ENCODE results near the gene HAUS8. TPM values are rescaled to one million over a fixed set of nuclear protein-coding genes. Genes with fewer than 3 reads are reported as not detected.
"Not testable (repeated sequence)": the region's sequence is repeated elsewhere in the genome, so short reads cannot be mapped to it uniquely, and the experiment has no call there.

The HAUS8 gene
- polyA plus RNA-seq, 1 donor from 2014 or later = 3.6 TPM

- H4K20me1 ChIP-seq (ENCODE audit: insufficient read depth) = no peaks in the 10 kb centered on the region
- H3F3A ChIP-seq (ENCODE audit: insufficient read depth, low read length, poor library complexity, severe bottlenecking) = no peaks in the 10 kb centered on the region
- no peak overlapping the region for H3K4me3 ChIP-seq (ENCODE audit: low read length)
- no peaks in the 10 kb centered on the region for H3K36me3 ChIP-seq (ENCODE audit: insufficient read depth, low read length)
- TF ChIP-seq POLR2AphosphoS5 (IDR thresholded peaks at IDR 0.05) (no peak), REST (IDR thresholded peaks at IDR 0.05; ENCODE audit: borderline replicate concordance) (no peak), SMC3 (conservative IDR thresholded peaks at IDR 0.05; ENCODE audit: poor library complexity) (no peak), MXI1 (conservative IDR thresholded peaks at IDR 0.05; ENCODE audit: poor library complexity, severe bottlenecking) (no peak), CTCF (IDR thresholded peaks at IDR 0.05; ENCODE audit: poor library complexity, severe bottlenecking) (no peak), EZH2 (IDR thresholded peaks at IDR 0.05; ENCODE audit: borderline replicate concordance, insufficient read depth, low read length, poor library complexity, severe bottlenecking) (no peak), RAD21 (conservative IDR thresholded peaks at IDR 0.05) (no peak), EP300 (conservative IDR thresholded peaks at IDR 0.05; ENCODE audit: poor library complexity, severe bottlenecking) (no peak), TAF1 (IDR thresholded peaks at IDR 0.05; ENCODE audit: low read depth) (no peak)
- no peak overlapping the region for H3K4me2 ChIP-seq (ENCODE audit: low read length)
- H3K9me3 ChIP-seq (ENCODE audit: low read length) = peaks cover 11% of the 10 kb centered on the region
- no peaks in the 10 kb centered on the region for H3K9me2 ChIP-seq (ENCODE audit: insufficient read depth, low read length)
- H3K79me2 ChIP-seq (replicated peaks; ENCODE audit: insufficient read depth, low read length) = no peaks in the 10 kb centered on the region
- H3K9ac ChIP-seq (ENCODE audit: low read length) = no peak overlapping the region
- H3K27ac ChIP-seq (ENCODE audit: low read length) = no peak overlapping the region
- peaks cover 6% of the 10 kb centered on the region for H3K27me3 ChIP-seq (ENCODE audit: insufficient read depth, low read depth, low read length)
- no peak overlapping the region for H2AFZ ChIP-seq (ENCODE audit: low read depth, low read length)
These were observed 54.4 kb downstream of the HAUS8 start for GRCh38 chr19:17020823-17021222.

- Histone ChIP-seq H3K79me2 (replicated peaks; ENCODE audit: insufficient read depth, low read length) (no peaks in the 10 kb centered on the region), H3K4me3 (ENCODE audit: low read length) (no peak overlapping the region), H3K9me2 (ENCODE audit: insufficient read depth, low read length) (no peaks in the 10 kb centered on the region), H3F3A (ENCODE audit: insufficient read depth, low read length, poor library complexity, severe bottlenecking) (no peaks in the 10 kb centered on the region), H2AFZ (ENCODE audit: low read depth, low read length) (no peak overlapping the region), H3K27me3 (ENCODE audit: insufficient read depth, low read depth, low read length) (peaks cover 1% of the 10 kb centered on the region), H4K20me1 (ENCODE audit: insufficient read depth) (no peaks in the 10 kb centered on the region), H3K4me2 (ENCODE audit: low read length) (no peak overlapping the region), H3K27ac (ENCODE audit: low read length) (no peak overlapping the region), H3K9ac (ENCODE audit: low read length) (no peak overlapping the region), H3K9me3 (ENCODE audit: low read length) (peaks cover 11% of the 10 kb centered on the region), H3K36me3 (ENCODE audit: insufficient read depth, low read length) (no peaks in the 10 kb centered on the region)
- no peak for TF ChIP-seq CTCF (IDR thresholded peaks at IDR 0.05; ENCODE audit: poor library complexity, severe bottlenecking)
These were observed 54.9 kb downstream of the HAUS8 start for GRCh38 chr19:17020385-17020784.

- H3K9me3 ChIP-seq (ENCODE audit: low read length); H2AFZ ChIP-seq (ENCODE audit: low read depth, low read length); H3K79me2 ChIP-seq (replicated peaks; ENCODE audit: insufficient read depth, low read length); H3K27me3 ChIP-seq (ENCODE audit: insufficient read depth, low read depth, low read length); H3K9ac ChIP-seq (ENCODE audit: low read length); H3F3A ChIP-seq (ENCODE audit: insufficient read depth, low read length, poor library complexity, severe bottlenecking); H3K4me3 ChIP-seq (ENCODE audit: low read length); H3K4me2 ChIP-seq (ENCODE audit: low read length); H3K27ac ChIP-seq (ENCODE audit: low read length); H3K9me2 ChIP-seq (ENCODE audit: insufficient read depth, low read length); H3K36me3 ChIP-seq (ENCODE audit: insufficient read depth, low read length); H4K20me1 ChIP-seq (ENCODE audit: insufficient read depth): not testable (repeated sequence)
These were observed 60.9 kb downstream of the HAUS8 start for GRCh38 chr19:17014212-17014861.

Measured in neural cell (in vitro differentiated cells).